GM21786 (cell line): ENCODE results near the gene SSBP2.

Experiments used
- ATAC-seq: cut with Tn5 transposase; IDR thresholded peaks from one replicate; pipeline ENCODE4 v1.9.1; 2021; ENCODE audit not compliant: unreplicated experiment

SSBP2 gene

GRCh38 chr5:81751009-81751835, at the start of gene SSBP2:
Gene SSBP2 (minus strand): TSS chr5:81751097. CDS start chr5:81751042, 55 bp downstream.
- peak; percentile 74 for ATAC-seq

GRCh38 chr5:81795666-81796065, 44.8 kb upstream of the SSBP2 start:
- ATAC-seq = no peak

DNA sequence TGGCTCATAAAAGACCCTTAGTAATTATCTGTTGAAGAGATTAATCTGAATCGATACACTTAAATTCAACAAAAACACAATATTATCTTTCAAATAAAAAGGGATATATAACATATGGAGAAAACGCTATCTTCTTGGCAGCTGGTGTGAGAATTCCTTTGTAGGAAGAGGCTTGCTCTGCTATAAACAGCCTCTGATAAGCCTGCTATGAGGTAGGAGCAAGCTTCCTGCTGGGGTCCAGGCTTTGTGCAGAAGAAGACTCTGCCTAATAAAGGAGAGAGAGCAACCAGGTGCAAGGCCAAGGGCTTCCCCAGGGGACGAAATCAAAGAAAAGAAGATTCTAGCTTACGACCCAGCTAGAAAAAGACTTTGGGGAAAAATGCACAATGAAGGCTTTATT, 43.3 kb upstream of the SSBP2 start:
- ATAC-seq = no peak

DNA sequence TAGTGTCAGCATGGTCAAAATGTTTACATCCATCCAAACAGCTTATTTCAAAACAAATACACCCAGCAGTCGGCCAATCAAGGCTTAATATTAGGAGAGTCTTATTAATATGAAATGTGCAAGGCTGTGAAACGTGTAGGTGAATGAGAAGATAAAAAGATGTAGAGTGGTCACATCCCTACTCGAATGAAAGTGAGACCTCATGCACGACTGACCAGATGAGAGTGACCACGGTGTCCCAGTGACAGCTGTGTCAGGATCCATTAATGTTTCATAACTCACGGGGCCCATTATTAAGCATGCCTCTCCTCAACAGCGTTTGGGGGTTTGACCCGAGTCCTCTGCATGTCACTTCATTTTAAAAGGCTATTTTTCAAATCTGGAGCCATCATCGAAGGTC, 39.4 kb upstream of the SSBP2 start:
- no peak for ATAC-seq

GRCh38 chr5:81789033-81789432, 38.1 kb upstream of the SSBP2 start:
- ATAC-seq = no peak

DNA sequence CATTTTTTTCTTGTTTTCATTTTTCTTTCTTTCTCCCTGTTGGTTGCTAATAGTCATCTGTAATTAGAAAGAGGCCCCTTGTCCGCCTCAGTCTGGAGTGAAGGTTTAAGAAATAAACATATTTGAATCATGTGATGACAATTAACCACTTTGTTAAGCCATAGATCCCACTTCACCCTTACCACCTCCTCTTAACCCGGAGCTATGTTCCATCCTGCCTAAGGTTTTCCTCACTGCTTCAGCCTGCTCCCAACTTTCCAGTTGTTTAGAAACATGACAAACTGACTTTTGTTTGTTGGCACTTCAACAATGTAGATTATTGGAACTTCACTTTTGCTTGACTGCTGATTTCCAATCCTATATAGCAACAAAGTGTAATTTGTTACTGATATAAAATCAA, 37.4 kb upstream of the SSBP2 start:
- ATAC-seq = no peak

GRCh38 chr5:81787474-81788242, 36.8 kb upstream of the SSBP2 start:
- ATAC-seq = no peak

GRCh38 chr5:81786991-81787390, 36.1 kb upstream of the SSBP2 start:
- ATAC-seq = no peak

GRCh38 chr5:81786496-81786895, 35.6 kb upstream of the SSBP2 start:
- ATAC-seq = no peak

- no peak for ATAC-seq
These were observed 34.4 kb upstream of the SSBP2 start for GRCh38 chr5:81785322-81785721.

DNA sequence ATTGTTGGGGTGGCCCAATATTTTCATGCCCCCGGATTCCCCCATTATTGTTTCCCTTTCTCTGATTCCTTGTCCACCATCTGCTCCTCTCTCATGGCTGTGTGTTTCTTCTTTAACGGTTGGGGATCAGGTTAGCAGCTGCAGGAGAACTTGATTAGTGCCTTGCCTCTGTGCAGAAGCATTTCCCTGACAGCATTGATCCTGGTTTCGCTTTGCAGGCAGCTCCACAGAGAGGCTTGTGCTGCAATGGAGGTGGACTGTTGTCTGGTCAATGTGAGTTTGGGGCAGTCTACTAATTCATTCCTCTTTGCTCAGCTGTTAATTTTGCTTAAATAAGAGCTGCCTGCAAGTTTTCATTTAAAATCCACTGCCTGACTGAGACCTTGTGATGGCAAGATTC, 32.5 kb upstream of the SSBP2 start:
- ATAC-seq = no peak

GRCh38 chr5:81782811-81783210, 31.9 kb upstream of the SSBP2 start:
- ATAC-seq = no peak

GRCh38 chr5:81779916-81780266, 29.0 kb upstream of the SSBP2 start:
- no peak for ATAC-seq

- peak; percentile 93 for ATAC-seq
These were observed 28.4 kb upstream of the SSBP2 start for GRCh38 chr5:81779125-81779915.

- no peak for ATAC-seq
These were observed 27.7 kb upstream of the SSBP2 start for GRCh38 chr5:81778642-81779041.

GRCh38 chr5:81776258-81776657, 25.4 kb upstream of the SSBP2 start:
- no peak for ATAC-seq

DNA sequence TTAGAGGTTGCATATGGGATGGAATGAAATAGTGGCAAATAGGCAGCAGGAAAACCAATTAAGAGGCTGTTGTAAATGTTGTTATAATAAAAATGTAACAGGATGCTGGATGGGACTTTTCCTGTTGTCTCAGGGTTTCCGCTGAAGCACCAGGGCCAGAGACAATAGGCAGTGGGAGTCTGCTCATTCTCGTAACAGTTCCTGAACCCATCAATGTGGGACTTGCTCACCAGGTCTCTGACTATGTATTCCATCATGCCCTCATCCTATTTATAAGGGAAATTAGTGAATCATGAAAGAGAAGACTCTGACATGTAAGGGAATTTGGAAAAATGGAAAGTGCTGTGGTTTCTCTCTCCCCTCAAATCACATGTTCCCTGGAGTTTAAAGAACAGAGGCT, 23.5 kb upstream of the SSBP2 start:
- no peak for ATAC-seq

GRCh38 chr5:81773574-81773973, 22.7 kb upstream of the SSBP2 start:
- no peak for ATAC-seq

- ATAC-seq = no peak
These were observed 22.3 kb upstream of the SSBP2 start for GRCh38 chr5:81773161-81773560.

DNA sequence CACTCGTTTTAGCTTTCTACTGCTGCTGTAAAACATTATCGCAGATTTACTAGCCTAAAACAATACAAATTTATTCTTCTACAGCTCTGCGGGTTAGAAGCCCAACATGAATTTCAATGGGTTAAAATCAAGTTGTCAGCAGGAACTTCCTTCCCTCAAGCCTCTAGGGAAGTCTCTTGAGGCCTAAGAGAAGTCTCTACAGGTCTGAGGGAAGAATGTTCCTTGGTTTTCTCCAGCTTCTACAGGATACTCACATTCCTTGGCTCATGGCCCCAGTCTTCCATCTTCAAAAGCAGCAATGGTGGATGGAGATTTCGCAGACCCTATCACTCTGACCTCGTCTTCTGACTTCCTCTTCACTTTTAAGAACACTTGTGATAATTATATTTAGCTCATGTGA, 21.6 kb upstream of the SSBP2 start:
- no peak for ATAC-seq

DNA sequence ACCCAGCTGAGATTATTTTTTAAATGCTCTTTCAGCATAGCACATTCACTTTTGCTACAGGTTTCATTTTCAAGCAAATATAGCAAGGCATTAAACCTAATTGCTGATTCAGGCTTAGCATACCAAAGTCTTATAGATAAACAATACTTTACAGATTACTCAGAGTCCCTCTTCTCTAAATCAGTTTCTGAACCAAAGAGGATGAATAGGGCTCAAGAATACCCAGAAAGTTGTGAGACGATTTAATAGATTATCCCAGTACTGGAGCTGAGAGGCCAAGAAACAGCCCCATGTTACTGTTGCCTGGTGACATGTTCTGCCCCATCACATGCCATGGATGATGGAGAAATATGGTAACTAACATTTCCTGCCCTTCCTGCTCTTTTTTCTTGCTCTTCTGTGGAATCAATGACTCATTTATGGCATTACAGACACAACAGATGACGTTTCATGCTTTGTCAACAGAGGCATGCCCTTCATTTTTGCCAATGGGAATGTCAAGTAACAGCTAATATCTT, 18.1 kb upstream of the SSBP2 start:
- ATAC-seq = no peak
